ENCODE results near the gene IL17RB.

The IL17RB gene, protein sequence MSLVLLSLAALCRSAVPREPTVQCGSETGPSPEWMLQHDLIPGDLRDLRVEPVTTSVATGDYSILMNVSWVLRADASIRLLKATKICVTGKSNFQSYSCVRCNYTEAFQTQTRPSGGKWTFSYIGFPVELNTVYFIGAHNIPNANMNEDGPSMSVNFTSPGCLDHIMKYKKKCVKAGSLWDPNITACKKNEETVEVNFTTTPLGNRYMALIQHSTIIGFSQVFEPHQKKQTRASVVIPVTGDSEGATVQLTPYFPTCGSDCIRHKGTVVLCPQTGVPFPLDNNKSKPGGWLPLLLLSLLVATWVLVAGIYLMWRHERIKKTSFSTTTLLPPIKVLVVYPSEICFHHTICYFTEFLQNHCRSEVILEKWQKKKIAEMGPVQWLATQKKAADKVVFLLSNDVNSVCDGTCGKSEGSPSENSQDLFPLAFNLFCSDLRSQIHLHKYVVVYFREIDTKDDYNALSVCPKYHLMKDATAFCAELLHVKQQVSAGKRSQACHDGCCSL

DNA sequence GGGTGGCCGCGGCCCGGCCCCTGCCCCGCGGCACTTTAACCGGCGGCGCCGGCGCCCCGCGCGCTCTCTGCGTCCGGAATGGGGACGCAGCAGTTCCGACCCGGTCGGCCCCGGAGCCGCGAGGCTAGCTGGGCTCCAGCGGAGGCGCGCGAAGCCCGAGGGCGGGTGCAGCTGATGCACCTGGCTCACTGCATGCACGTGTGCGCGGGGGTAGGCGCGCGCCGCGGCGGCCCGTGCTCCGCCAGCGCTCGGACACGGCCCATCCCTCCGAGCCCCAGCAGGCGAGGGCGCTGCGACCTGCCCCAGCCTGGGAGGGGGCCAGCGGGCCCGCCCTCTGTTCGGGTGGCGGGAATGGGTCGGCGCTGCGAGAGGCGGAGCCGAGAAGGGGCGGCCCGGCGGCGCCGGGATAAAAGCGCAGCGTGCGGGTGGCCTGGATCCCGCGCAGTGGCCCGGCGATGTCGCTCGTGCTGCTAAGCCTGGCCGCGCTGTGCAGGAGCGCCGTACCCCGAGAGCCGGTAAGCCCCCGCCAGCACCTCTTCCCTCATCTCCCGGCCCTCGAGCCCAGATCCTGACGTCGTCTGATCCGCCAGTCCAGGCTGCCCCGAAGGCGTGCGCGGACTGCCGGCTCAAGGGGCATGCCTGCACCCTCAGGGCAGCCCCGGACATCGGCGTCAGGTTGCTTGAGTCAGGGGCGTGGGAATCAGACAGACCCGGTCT lies at the start of gene IL17RB, which contains the start of gene CHDH:
Gene IL17RB, plus strand, starts transcription at position 435 of the 717 bp plus-strand sequence. Its CDS starts 21 bp downstream, at position 456.
Gene CHDH, minus strand, starts transcription at position 286 of the 717 bp plus-strand sequence. CDS start 22,411 bp downstream, outside the sequence.
- DNase-seq, result no peak

DNA sequence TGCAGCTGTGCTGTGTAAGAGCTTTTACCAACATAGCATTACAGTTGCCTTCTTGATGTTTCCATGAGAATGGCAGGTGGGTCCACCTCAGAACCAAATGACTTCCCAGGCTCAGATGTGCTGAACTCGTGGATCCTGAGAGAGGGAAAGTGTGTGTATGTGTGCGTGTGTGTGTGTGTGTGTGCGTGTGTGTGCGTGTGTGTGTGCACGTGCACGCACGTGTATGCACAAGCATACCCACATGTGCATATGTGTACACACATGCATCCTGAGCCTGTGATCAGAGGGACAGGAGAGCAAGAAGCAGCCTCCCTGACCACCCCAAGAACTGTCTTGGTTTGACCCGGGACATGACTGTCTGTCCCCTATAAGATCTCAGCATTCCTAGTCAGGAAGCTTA lies 48.2 kb upstream of the IL17RB start:
- no peak for DNase-seq

DNA sequence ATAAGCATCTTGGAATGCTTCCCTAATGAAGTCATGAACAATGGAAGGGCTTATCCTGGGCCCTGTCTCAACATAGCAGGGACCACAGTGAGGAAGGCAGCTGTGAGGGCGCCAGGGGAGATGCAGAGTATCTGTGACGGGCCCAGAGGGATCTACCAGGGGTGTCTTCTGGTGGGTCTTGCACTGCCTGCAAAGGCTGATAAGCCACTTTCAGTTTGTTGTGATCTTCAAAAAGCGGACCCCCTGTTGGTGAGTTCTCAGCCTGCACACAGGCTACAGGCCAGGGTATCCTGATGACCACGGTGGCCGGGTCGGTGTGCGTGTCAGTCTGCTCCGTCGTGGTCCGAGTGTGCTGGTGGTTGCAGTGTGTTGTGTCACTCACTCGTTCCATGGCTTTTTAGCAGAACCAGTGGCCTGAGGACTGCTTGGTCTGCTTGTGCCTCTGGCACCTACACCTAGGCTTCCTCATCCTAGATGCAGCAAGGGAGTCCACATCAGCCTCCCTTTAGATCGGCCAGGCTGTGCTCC lies 47.0 kb upstream of the IL17RB start:
- DNase-seq, result no peak

DNA sequence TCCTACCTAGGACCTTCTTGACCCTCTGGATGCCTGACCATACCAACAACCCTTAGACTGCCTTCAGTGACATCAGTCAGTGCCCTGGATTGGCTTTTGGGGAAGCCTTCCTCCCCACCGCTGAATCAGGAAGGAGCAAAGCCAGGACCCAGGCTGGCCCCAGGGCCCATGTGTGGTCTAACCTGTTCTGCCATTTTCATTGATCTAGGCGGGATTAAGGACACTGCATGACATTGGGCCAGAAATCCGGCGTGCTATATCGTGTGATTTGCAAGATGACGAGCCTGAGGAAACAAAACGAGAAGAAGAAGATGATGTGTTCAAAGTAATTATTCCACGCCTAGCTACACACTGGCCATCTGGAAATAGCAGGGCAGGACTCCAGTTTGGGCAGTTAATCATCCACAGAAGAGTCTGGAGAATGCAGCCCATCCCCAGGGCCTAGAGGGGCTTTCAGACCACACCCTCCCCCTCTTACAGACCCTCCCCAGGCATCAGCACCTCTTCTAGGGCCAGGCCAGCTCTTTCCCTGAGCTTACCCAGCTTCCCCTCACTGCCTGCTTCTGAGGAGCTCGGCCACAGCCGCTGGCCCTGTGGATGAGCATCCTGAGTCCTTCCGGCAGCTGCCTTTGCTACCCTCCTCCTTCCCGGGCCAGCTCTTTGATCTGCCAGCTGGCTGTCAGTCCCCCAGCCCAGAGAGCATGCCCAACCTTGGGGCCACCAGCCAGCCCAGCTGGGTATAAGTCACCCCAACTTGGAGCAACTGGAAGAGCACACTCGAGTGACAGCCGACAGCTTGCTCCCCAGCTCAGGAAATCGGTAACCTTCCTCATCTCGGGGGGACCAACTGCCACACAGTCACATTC lies 46.1 kb upstream of the IL17RB start:
- DNase-seq, result no peak

DNA sequence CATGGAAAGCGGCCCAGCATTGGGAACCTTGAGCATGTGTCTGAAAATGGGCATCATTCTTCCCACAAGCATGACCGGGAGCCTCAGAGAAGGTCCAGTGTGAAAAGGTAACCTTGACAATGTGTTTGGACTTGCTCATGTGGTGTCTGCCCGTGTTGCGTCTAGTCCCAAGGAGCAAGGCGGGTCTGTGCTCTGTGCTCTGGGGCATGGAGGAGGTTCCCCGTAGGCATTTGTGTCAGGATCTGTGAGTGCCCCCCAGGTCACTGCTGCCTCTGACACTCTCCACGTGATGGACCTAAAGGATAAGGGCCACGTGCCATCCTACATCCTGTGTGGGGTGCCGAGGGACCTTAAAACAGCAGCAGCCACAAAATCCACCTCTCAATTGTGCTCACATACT lies 45.0 kb upstream of the IL17RB start:
- DNase-seq, result no peak

DNA sequence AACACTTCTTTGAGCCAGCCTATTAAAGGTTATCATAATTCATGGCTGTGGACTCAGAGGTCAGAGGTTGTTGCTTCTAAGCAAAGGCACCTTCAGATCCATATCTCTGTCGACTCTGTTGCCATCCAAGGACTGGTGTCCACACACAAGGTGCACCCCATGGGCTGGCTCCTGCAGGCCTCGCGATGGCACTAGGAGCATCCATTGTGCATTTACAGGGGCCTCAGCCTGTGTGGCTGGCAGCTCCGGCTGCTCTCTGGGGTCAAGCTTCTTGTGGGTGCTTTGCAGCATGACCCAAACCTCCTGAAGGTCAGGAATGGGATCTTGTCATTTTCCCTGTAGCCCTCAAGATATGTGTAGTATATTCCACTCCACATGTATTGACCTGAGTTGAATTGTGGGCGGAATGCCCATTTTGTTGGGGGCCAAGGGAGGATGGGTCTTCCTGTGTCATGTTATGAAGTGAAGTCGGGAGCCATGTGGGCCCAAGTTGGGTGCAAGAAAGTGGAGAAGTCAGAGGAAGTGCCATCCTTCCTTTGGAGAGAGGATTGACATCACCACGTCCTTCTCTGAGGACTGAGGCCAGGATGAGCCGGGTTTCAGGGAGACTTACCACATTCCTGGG lies 44.0 kb upstream of the IL17RB start:
- DNase-seq, result no peak

DNA sequence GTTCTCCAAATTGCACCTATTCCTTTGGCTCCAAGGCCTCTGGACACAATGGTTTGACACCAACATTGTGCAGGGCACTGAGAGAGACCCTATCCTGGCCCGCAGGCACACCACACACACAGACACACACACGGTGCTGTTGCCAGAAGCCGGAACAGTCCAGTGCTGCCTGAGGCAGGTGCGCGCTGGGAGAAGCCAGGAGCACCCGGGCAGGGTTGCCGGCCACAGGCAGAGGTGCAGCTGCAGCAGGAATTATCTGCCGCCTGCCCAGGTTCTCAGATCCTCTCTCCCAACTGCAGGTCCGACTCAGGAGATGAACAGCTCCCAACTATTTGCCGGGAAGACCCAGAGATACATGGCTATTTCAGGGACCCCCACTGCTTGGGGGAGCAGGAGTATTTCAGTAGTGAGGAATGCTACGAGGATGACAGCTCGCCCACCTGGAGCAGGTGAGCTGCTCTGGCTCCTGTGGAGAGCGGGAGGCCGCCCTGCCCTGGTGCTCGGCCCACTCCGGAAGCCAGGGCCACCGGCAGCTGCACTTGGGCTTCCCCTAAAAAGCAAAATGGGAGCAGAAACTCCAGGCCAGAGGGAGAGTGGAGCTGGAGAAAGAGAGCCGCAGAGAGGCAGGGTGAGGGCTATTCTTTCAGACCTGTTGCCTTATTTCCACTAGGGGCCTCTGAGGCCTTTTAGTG lies 43.1 kb upstream of the IL17RB start:
- no peak for DNase-seq

DNA sequence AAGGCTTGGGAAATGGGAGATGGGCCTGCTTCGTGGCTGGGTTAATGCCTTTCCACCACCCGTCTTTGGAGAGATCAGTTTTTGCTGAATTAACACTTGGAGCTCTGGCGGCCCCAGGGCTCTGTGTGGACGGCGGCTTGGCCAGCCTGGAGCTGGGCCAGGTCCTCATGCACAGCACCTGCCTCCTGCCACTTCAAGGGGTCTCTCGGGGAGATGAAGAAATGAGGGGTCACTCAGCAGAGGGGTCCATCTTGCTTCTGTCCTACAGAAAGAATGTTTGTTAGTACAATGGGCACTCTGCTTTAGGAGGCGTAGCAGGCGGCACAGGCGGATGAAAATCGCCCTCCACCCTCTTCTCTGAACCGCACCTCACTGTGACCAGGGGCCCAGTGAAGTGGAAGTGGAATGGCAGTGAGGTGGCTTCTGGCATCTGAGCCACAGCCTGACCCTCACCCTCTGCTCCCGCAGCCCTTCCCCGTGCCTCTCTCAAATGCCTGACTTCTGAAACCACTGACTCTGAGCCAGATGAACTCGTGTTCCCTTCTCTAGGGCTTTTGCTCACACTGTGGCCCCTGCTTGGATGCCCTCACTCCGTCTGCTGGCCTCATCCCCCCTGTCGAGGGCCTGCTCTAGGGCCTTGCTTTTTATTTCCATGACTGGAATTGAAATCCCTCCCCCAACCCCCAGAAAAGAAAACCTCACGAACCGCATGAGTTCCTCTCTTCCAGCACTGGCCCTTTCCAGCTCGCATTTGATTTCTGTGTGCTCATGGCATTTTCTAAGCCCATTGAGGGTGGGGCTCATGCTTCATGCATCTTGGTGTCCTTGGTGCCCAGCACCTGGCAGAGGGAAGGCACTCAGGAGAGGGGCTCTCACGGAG lies 42.3 kb upstream of the IL17RB start:
- DNase-seq, result no peak

DNA sequence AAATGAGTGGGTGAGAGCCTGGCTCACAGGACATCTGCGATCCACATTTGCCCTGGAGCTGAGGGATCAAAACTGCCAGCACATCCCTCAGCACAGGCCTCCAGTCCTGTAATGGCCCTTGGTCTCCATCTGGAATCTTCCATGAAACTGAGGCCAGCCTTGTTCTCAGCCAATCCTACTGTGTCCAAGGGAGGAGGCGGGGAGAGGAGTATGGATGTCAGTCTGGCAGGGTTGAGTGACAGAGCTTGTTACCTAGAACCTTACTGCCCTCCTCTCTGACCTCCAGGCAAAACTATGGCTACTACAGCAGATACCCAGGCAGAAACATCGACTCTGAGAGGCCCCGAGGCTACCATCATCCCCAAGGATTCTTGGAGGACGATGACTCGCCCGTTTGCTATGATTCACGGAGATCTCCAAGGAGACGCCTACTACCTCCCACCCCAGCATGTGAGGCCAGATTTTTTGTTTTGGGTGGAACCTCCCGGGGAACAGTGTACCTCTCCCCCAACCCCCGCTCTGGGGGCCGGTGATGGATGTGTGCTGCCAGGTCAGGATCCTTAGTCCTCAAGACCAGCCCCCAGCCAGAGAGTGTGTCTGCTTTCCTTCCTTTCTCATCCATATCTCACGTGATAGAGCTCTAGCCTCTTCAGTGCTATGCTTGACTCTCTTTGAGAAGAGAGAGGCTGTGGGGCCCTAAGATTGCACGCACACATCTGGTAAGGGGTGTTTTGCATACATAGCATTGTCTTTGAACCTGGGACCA lies 41.5 kb upstream of the IL17RB start:
- no peak for DNase-seq

DNA sequence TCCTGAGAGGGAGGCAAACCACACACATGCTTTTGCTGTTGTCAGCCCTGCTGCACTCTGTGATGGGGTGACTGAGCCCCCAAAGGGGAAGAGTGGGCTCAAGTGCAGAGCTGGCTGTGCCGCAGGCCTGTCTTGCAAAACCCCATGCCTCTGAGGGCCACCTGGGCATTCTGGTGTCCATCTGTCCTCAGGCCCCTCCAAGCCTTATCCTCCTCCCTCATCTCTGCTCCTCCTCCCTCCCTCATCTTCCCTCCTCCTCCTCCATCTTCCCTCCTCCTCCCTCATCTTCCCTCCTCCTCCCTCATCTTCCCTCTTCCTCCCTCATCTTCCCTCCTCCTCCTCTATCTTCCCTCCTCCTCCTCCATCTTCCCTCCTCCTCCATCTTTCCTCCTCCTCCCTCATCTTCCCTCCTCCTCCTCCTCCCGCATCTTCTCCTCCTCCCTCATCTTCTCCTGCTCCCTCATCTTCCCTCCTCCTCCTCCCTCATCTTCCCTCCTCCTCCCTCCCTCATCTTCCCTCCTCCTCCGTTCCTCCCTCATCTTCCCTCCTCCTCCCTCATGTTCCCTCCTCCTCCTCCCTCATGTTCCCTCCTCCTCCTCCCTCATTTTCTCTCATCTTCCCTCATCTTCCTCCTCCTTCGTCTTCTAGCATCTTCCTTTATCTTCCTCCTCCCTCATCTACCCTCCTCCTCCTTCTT lies 40.8 kb upstream of the IL17RB start:
- DNase-seq, result no peak

DNA sequence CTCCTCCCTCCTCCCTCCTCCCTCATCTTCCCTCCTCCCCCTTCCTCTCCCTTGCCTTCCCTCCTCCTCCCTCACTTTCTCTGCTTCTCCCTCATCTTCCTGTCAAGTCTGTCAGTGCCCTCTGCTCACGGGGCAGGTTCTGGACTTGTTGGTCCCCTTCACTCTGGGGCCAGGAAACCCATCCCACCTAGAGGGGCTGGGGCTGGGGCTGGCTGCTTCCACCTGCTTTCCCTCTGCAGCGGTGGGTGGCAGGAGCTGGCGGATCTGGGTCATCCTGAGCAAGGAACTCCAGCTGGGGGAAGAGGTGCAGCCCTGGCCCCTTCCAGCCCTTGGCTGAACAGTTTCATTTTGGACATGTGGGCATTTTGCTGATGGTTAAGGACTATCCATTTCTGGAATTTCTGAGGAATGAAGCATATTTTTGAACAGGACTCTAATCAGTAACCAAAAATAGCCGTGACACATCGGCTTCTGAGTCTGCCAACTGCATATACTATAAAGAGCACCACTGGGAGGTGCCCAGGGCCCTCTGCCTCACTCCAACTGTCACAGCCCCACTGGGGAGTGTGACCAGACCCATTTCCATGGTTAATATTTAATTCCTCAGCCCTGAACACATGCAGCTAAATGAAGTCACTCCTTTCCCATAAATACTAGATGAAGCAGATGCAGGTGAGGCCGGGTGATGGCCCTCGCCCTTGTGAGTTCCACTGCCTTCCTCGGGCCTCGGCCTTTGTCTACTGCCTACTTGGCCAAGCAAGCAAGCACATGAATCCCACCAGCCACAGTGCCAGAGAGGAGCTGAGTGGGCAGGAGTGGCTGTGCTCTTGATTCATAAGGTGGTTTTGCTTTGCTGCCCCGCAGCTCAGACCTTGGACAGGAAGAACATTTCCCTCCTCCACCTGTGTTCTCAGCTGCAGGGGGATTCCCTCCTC lies 39.9 kb upstream of the IL17RB start:
- no peak for DNase-seq

DNA sequence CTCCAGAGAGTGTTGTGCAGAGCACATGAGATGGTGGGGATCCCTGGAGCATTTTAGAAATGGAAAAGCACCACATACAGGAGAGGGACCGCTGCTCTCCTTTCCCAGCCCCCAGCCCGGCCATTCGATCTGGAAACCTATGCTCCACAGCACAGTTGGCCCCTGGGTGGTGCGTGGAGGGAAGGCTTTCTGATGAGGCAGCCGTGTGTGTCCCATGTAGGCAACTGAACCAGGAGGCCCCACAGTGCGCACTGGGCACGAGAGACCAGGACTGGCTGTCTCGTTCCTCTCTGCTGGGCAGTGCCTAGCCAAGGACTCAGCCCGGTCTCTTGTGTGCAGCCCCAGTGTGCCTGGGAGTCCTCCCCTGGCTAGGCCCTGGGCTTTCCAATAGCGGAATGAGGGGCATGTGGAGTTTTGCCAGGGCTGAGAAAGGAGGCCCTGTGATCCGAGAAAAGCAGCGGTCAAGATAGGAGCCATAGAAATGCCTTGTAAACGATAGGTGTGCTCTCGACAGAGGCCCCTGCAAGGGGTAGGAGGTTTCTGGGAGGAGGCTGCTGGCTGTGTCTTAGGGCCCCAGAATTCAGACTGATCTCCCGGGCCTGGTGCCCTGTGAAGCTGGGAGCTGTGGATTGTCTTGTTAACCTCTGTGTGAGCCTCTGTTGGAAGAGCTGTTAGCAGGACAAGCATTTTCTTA lies 39.1 kb upstream of the IL17RB start:
- no peak for DNase-seq

DNA sequence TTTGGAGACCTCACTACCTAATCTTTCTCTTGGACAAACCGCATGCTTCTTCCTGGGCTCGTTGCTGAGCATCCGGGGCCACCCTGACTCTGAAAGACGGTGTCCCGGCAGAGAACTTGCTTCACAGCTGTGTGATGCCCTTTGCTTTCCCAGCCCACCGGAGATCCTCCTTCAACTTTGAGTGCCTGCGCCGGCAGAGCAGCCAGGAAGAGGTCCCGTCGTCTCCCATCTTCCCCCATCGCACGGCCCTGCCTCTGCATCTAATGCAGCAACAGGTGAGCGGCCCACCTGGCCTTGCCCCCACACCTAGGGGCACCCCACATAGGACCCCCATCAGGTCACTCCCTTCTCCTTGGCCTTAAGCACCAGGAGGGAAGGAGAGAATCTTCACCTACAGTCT lies 37.9 kb upstream of the IL17RB start:
- DNase-seq, result no peak

DNA sequence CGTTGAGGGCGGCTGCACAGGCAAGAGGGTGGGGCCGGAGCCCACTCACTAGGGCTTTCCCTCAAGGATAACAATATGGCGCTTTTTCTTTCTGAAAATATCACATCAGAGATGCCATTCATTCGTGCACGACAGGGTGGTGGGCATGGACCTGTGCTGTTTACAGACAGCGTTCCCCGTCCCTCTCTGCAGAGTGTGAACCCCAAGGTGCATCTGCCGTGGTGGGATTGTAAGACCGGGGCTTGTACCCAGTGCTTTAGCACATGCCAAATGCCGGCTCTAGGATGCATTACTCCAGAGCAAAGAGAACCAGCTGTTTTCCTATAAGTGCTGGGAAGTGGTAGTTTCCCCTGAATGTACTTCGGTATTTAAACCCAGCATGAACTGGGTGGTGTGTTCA lies 37.1 kb upstream of the IL17RB start:
- no peak for DNase-seq

DNA sequence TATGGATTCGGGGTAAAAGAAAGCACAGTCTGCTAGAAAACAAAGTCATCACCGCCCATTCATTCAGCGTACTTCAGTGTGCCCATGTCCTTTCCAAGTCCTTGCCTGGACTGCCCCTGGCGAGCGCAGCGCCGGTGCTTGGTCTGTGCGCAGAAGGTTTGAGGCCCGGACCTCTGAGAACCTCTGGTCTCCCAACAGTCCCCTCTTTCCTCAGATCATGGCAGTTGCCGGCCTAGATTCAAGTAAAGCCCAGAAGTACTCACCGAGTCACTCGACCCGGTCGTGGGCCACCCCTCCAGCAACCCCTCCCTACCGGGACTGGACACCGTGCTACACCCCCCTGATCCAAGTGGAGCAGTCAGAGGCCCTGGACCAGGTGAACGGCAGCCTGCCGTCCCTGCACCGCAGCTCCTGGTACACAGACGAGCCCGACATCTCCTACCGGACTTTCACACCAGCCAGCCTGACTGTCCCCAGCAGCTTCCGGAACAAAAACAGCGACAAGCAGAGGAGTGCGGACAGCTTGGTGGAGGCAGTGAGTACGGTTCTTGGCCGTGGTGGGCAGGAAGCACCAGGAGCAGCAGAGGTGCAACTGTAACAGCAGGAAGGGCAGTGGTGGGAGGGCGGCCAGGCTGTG lies 36.5 kb upstream of the IL17RB start:
- DNase-seq, result no peak

DNA sequence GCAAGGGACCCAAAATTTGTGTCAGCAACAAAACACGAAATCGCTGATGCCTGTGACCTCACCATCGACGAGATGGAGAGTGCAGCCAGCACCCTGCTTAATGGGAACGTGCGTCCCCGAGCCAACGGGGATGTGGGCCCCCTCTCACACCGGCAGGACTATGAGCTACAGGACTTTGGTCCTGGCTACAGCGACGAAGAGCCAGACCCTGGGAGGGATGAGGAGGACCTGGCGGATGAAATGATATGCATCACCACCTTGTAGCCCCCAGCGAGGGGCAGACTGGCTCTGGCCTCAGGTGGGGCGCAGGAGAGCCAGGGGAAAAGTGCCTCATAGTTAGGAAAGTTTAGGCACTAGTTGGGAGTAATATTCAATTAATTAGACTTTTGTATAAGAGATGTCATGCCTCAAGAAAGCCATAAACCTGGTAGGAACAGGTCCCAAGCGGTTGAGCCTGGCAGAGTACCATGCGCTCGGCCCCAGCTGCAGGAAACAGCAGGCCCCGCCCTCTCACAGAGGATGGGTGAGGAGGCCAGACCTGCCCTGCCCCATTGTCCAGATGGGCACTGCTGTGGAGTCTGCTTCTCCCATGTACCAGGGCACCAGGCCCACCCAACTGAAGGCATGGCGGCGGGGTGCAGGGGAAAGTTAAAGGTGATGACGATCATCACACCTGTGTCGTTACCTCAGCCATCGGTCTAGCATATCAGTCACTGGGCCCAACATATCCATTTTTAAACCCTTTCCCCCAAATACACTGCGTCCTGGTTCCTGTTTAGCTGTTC lies 35.0 kb upstream of the IL17RB start:
- DNase-seq, result no peak
